Kidney tubule cell (primary cell): Measurements from ENCODE around the gene AHCYL2.

Experiments used
- DNase-seq: peaks from one replicate; pipeline ENCODE4 v3.0.0-alpha.2; 2018; ENCODE audit warnings: low spot score

Gene AHCYL2

DNA sequence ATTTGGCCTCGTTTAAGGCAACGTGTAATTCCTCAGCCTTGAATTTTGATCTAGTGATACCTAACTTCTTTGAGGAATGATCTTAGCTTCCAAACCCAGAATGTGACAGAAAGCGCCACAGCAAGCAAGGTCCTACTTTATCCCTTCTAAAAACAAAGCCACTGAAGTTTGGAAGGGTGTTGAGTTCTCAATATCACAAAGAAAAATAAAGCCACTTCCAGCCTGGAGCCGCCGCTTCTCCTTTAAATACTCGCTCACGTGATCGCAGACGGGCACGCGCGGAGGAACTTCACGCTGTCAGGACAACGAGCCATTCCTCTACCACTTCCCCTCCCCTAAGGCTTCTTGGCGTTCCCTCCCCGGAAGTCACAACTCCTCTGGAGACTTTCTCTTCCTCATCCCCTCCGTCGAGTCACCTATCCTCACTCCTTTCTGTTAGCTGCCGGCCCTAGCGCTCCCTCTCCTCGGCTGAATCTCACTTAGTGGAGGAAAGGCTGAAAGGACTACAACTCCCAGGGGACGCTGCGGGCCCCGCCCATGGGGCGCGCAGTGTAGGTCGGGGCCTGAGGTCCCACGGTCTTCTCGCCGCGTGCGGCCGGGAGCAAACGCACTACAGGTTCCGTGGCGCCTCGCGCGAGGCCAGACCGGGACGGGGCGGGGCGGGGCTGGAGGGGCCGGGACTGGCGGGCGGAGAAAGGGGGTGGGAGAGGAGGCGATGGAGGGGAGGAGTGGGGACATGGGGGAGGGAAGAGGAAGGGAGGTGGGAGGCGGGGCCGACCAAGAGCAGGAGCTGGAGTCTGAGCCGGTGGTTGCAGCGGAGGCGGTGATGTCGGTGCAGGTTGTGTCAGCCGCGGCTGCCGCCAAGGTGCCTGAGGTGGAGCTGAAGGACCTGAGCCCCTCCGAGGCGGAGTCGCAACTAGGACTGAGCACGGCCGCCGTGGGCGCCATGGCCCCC lies at the start of gene AHCYL2:
AHCYL2 (plus strand) TSS at position 780 of the 955 bp plus-strand sequence.
- peak; percentile 99 for DNase-seq

DNA sequence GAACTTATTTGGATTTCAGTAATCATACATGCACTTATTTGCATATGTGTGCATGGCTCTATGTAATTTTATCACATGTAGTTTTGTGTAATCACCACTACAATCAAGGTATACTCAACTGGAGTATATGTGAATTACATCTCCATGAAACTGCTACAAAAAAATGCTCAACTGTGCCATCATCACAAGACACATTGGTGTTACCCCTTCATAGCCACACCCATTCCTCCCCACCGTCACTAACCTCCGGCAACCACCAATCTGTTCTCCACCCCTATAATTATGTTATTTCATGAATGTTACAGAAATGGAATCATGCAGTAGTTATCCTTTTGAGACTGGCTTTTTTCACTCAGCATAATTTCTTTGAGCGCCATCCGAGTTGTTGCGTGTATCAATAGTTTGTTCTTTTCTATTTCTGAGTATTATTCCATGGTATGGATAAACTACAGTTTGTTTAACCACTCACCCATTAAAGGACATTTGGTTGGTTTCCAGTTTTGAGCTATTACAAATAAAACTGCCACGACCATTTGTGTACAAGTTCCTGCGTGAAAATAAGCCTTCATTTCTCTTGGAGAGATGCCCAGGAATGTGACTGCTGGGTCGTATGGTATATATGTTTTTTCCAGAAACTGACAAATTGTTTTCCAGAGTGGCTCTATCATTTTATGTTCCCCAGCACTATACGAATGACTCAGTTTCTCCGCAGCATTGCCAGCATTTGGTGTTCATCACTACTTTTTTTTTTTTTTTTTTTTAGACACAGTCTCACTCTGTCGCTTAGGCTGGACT lies 47.7 kb upstream of the AHCYL2 start:
- DNase-seq = no peak

DNA sequence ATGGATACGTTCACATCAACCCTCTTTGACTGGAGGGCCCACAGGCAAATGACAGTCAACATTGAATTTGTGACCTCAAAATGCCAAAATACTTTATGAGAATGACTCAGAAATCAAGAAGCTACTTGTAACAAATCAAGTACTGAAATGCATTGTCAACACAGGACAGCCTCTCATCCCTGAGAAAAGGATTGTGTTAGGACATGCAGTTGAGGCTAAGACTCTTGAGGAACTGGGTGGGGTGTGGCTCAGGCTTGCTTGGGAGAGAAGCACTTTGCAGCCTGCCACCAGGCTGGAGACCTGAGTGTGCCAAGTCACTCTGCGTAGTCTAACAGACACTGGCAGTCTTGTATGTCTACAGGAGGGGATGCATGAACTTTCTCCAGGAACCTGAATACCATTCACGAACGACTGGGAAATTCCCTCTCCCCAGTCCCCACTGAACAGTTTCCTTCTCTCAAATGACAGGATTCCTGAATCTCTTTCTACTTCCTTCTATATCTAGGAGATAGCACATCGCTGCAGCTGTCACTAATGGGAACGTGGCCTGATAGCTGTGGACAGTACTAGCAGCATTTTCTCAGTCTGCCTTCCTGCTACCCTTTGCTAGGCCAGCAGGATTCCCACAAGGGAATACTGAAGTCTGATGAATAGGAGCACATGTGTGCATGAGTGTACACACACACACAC lies 39.7 kb upstream of the AHCYL2 start:
- peak; percentile 59 for DNase-seq

DNA sequence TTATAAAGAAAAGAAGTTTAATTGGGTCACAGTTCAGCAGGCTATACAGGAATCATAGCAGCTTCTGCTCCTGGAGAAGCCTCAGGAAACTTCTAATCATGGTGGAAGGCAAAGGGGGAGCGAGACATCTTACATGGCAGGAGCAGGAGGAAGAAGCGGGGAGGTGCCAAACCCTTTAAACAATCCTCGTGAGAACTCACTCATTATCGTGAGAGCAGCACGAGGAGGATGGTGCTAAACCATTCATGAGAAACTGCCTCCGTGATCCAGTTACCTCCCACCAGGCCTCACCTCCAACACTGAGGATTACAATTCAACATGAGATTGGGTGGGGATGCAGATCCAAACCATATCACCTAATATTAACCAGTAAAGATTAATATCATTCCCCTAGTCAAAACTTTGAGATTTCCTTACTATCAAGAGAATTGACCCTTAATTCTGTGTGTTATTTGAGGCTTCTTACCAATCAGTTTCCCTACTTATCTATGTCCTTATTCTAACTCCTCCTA lies 38.0 kb upstream of the AHCYL2 start:
- DNase-seq = no peak

DNA sequence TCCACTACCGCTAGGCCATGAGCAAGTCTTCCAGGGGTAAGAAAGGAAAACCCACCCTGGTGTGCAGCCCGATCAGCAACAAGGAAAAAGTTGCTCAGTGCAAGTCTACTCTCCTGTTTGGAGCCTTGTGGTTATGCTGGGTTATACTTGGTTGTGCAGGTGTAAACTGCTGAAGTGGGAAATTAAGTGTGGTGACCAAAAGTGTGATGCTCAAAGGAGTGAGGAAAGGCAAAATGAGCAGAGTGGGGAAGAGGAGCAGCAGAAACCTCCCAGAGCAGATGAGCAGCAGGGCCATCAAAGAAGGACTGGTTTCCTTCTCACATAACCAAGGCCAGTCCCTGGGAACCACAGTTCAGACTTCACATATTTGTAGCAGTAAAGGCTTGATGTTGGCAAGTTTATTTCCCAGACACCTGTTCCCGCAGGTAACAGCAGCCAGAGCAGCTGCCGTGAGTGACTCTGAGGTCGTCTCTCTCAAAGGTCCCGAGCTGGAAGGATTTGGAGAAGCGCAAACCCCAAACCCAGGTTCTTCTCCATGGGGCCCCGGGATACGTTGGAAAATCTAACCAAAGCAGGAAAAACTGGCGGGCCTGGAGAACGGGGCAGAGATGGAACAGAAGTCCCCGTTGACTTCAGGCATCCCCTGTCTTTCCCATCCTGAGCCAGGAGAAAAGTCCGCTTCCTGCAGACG lies 37.0 kb upstream of the AHCYL2 start:
- DNase-seq = no peak

DNA sequence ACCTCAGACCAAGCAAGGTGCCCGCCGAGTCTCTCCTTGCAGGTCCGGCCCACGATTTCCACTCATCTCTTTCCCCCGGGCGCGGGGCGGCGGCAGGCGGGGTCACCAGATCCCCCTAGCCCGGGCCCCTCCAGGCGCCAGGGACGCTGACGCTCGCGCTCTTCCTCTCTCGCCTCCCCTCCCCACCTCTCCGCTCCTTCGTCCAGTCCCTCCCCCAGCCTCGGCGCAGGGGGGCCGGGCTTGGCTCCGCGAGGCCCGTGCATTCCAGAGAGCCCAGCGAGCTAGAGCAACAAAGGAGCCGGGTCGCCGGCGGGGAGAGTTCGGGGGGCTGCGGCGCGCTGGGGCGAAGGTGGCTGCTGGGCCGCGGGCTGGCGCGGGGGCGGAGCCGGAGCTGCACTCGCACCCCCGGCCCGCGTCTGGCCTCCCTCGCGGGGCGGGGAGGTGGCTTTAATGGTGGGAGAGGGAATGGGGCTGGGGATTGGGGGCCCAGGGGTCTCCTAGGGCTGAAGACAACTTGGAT lies 36.4 kb upstream of the AHCYL2 start, which contains the start of gene SMO:
SMO (plus strand) TSS at position 262 of the 520 bp plus-strand sequence. CDS start 519 bp downstream, outside the sequence.
- peak; percentile 43 for DNase-seq

DNA sequence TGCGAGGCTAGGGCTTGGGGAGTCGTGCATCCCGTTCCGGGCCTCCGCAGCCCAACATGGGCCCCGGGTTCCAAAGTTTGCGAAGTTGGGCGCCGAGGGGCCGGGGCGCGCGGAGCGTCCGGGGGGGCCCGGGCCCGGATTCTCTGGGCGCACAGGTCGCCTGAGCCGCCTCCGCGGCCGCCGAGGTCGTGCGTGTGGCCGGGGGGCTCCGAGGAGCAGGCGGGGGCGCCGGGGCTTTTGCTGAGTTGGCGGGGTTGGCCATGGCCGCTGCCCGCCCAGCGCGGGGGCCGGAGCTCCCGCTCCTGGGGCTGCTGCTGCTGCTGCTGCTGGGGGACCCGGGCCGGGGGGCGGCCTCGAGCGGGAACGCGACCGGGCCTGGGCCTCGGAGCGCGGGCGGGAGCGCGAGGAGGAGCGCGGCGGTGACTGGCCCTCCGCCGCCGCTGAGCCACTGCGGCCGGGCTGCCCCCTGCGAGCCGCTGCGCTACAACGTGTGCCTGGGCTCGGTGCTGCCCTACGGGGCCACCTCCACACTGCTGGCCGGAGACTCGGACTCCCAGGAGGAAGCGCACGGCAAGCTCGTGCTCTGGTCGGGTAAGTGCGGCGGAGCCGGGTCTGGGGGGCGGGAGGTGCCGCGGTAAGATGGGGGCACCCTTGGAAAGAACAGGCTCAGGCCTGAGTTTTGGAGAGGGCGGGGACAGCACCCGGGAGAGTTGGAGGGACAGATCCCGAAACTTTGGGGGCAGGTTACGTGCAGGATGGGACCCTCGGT lies 35.8 kb upstream of the AHCYL2 start:
- DNase-seq = peak; percentile 38

DNA sequence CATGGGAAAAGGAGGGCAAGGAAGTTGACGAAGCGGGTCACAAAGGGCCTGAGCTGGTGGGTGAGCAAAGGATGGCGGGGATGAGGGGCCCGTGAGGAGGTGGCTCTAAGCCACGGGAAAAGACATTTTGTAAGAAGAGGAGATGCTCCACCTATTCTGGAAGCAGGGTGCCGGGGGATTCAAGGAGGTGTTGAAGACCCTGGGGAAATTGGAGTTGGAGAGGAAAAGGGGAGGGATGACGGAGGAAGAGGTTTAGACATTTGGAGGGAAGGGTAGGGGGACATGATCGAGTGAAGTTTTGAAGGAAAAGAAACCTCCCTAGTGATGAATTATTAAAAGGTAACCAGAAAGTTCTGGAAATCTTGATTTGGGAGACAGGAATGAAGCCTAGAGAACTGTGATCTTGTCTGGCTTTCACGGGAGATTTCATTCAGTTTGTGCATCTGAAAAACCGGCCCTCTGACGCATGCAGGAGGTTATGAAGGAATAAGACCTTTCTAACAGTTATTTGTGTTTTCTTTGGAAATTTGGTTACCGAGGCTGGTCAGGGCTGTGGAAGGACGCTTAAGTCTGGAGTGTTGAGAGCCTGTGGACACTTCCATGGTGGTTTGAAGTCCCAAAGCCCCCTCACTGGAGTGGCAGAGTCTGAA lies 35.0 kb upstream of the AHCYL2 start:
- no peak for DNase-seq

DNA sequence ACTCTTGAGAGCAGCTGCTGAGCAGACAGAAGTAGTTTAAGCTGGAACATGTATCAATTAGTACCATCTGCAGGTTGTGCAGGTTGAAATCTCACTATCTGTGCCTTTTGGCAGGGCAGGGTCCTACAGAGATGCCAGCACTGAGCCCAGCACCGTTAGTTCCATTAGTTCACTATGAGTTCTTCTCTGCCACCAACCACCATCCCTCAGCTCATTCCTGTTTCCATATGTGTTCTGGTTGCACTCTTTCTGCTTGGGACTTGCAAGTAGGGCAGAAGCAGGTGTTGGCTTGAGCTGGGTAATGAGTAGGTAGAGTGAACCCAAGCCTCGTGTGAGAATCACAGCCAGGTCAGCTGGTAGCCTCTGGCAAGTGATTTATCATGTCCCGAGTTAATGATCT lies 33.6 kb upstream of the AHCYL2 start:
- no peak for DNase-seq

DNA sequence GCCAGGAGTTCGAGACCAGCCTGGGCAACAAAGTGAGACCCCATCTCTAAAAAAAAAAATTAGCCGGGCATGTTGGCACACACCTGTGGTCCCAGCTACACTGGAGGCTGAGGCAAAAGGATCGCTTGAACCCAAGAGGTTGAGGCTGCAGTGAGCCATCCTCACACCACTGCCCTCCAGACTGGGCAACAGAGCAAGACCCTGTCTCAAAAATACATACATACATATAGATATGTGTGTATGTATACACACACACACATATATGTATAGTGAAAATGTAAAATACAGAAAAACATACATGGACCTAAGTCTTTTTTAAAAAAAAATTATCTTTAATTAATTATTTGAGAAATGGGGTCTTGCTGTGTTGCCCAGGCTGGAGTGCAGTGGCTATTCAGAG lies 30.9 kb upstream of the AHCYL2 start:
- no peak for DNase-seq

DNA sequence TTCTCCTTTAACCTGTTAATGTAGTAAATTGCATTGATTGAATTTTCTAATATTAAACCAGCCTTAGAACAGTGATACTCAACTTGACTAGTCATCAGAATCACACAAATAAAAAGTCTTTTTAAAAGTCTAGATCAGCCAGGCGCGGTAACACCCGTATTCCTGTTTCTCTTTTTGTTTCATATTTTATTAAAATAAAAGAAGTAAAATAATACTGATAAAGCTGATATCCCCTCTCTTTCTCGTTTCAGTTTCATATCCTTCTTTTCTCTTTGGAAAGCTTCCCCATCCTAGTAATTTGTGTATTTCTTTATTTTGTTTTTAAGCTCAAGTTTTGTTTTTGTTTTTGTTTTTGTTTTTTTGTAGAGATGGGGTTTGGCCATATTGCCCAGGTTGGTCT lies 27.1 kb upstream of the AHCYL2 start:
- no peak for DNase-seq

DNA sequence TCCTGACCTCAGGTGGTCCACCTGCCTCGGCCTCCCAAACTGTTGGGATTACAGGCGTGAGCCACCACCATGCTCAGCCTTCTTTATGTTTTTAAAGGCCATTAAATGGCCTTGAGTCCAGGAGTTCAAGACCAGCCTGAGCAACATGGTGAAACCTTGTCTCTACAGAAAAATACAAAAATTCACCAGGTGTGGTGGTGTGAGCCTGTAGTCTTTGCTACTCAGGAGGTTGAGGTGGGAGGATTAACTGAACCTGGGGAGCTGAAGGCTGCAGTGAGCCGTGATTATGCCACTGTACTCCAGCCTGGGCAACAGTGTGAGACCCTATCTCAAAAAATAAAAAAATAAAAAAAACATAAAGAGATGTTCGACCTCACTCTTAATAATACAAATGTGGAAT lies 25.4 kb upstream of the AHCYL2 start:
- no peak for DNase-seq

DNA sequence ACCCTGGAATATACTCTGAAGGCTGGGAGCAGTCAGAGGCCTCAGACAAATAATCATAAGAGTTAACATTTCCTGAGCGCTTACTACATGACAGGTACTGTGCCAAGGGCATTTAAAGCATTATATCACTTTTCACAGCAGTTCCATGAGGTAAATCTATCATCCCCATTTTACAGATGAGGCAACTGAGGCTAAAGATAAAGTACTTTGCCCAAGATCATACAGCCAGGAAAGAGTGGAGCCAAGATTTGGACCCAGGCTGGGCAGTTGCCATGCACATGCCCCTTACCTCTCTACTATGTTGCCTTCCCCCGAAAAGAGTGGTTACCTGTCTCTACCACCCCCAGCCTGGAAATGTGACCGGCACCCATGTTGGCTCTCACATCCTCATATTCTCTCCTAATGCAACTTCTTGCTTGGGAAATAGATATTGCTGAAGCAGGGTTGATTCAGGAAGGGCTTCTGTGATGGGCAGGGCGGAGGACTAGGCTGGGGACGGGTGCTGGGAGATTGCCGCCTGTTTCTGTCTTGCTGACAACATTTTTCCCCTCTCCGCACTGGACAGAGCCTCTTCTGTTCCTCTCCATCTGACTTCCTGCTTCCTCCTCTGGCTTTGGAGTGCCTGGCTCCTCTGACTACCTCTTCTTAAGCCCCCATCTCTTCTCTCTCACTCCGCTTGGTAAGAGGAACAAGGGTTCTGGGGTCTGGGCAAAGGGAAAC lies 22.6 kb upstream of the AHCYL2 start:
- no peak for DNase-seq

DNA sequence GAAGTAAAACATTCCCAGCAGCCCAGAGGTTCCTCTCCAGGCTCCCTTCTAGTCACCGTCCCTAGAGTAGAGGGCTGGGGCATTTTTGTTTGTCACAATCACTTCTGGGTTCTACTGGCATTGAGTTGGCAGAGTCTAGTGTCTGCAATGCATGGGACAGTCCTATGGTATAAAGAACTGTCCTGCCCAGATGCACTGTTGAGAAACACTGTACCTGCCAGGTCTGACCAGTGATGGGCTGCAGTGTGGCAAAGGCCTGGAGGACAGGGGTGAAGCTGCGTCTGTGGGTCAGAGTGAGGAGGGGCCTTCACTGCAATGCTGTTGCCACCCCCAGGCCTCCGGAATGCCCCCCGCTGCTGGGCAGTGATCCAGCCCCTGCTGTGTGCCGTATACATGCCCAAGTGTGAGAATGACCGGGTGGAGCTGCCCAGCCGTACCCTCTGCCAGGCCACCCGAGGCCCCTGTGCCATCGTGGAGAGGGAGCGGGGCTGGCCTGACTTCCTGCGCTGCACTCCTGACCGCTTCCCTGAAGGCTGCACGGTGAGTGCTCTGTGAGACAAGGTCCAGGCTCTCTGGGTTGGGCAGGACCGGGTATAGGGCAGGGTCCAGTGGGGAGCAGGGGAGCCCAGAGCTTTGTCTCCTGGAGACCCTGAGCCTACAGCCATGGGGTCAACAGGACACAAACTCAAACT lies 21.6 kb upstream of the AHCYL2 start:
- DNase-seq = no peak

DNA sequence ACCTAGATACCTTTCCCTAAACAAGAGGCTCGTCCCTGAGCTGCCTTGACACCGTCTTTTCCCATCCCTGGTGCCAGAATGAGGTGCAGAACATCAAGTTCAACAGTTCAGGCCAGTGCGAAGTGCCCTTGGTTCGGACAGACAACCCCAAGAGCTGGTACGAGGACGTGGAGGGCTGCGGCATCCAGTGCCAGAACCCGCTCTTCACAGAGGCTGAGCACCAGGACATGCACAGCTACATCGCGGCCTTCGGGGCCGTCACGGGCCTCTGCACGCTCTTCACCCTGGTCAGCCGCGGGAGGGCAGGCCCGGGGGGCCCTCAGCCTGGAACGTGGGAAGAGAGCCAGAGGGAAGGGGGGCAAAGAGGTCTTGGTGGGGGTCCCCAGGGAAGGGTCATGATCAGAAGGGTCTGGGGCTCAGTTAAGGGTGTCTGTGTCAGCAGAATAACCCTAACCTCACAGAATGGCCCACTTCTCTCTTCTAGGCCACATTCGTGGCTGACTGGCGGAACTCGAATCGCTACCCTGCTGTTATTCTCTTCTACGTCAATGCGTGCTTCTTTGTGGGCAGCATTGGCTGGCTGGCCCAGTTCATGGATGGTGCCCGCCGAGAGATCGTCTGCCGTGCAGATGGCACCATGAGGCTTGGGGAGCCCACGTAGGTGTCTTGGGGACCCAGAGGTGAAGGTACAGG lies 19.6 kb upstream of the AHCYL2 start:
- no peak for DNase-seq

DNA sequence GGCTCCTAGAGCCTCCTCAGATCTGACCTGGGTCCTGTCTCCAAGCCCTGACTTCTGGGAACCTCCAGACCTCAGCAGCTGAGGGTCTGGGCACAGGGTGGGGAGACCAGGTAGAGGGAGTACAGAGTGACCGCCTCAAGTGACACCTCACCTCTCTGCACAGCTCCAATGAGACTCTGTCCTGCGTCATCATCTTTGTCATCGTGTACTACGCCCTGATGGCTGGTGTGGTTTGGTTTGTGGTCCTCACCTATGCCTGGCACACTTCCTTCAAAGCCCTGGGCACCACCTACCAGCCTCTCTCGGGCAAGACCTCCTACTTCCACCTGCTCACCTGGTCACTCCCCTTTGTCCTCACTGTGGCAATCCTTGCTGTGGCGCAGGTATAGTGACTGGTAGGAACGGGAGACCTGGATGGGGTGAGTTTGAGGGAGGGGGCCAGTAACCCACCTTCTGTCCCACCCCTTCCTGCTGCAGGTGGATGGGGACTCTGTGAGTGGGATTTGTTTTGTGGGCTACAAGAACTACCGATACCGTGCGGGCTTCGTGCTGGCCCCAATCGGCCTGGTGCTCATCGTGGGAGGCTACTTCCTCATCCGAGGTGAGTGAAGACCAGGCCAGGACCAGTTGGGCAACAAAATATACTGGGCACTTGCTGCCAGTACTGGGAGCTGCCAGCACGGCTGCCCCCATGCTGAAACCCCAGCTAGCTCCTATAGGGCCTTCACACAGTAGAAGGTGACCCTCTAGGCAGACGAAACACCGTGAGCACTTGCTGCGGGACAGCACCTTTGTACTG lies 18.6 kb upstream of the AHCYL2 start:
- DNase-seq = no peak

DNA sequence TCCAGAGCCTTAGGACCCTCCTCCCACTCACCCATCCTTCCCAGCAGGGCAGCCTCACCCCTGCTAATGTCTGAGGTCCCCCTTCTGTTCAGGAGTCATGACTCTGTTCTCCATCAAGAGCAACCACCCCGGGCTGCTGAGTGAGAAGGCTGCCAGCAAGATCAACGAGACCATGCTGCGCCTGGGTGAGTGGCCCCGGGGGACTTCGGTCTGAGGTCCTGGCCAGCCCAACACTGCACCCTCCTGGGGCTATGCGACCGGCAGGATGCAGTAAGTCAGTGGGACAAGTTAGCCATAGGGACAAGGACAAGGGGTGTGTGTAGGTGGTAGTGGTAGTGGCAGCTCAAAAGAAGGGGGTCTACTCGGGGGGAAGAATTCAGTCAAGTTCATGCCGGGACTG lies 16.2 kb upstream of the AHCYL2 start:
- no peak for DNase-seq
